ENCODE results near the gene SNX21. TPM values are rescaled to one million over a fixed set of nuclear protein-coding genes. Genes with fewer than 3 reads are reported as not detected.
A peak's percentile ranks its signal among the peaks of the same experiment; 100 is the strongest.

SNX21 gene
- total RNA-seq, 2 experiments from 2014 or later = 0.49 to 0.79 TPM

- Histone ChIP-seq H4K20me1 (ENCODE audit: insufficient read depth, low read length) (no peaks in the 10 kb centered on the region), H3K79me2 (ENCODE audit: insufficient read depth, low read depth, low read length) (no peaks in the 10 kb centered on the region), H3K4me2 (ENCODE audit: low read length) (peak within 1 kb of the TSS; percentile 98), H3K27ac (ENCODE audit: low read depth, low read length, poor library complexity, severe bottlenecking) (peak within 1 kb of the TSS; percentile 21), H3K4me3 (ENCODE audit: low read depth, low read length, poor library complexity, severe bottlenecking) (peak within 1 kb of the TSS; percentile 85), H3K36me3 (ENCODE audit: insufficient read depth, low read length) (no peaks in the 10 kb centered on the region; the same call in 1 of the 2 replicates), H3K9me2 (ENCODE audit: insufficient read depth, low read length) (no peaks in the 10 kb centered on the region), H3K9me3 (ENCODE audit: low read length) (no peaks in the 10 kb centered on the region), H2AFZ (ENCODE audit: low read length) (peak within 1 kb of the TSS; percentile 88), H3K4me1 (ENCODE audit: insufficient read depth, low read length, poor library complexity, severe bottlenecking) (peaks cover 15% of the 10 kb centered on the region)
- POLR2A ChIA-PET = interaction anchor here (1.1 to 1.7 kb wide), 4 partner anchors 9 to 79 kb away, joined by 3 to 5 read pairs (median 4); partner anchors contain the start of gene PCIF1
- CTCF ChIA-PET (ENCODE audit: unreplicated experiment) = no interaction called here
- TF ChIP-seq EZH2phosphoT487 (IDR thresholded peaks at IDR 0.05; ENCODE audit: borderline replicate concordance, low read depth, low read length) (no peak), CTCF (conservative IDR thresholded peaks at IDR 0.05; ENCODE audit: low read length) (no peak)
- no TSS peak for BruUV-seq (replicated peaks)
- DNase-seq (ENCODE audit: low spot score) = peak; percentile 91
- intact Hi-C loops (cut with micrococcal nuclease; ENCODE audit: unreplicated experiment) = no loop called here
Observed at GRCh38 chr20:45890985-45891983, 57.7 kb downstream of the SNX21 start, which contains the start of the genes CTSA and NEURL2. CTSA (plus strand) TSS chr20:45891335; CDS start chr20:45891569, 234 bp downstream. NEURL2 (minus strand) TSS chr20:45891208; CDS start chr20:45890991, 217 bp downstream.

GRCh38 chr20:45892049-45892825, 58.6 kb downstream of the SNX21 start:
- no peaks in the 10 kb centered on the region for H3K79me2 ChIP-seq (ENCODE audit: insufficient read depth, low read depth, low read length)
- TF ChIP-seq EZH2phosphoT487 (IDR thresholded peaks at IDR 0.05; ENCODE audit: borderline replicate concordance, low read depth, low read length) (no peak), CTCF (conservative IDR thresholded peaks at IDR 0.05; ENCODE audit: low read length) (no peak)
- no peaks in the 10 kb centered on the region for H3K9me3 ChIP-seq (ENCODE audit: low read length)
- peaks cover 4% of the 10 kb centered on the region for H3K36me3 ChIP-seq (ENCODE audit: insufficient read depth, low read length)
- H3K4me2 ChIP-seq (ENCODE audit: low read length) = peak overlapping the region; percentile 98
- H3K4me1 ChIP-seq (ENCODE audit: insufficient read depth, low read length, poor library complexity, severe bottlenecking) = peaks cover 15% of the 10 kb centered on the region
- no peak overlapping the region for H2AFZ ChIP-seq (ENCODE audit: low read length)
- TSS peak; percentile 48 for BruUV-seq (replicated peaks)
- ChIA-PET CTCF (ENCODE audit: unreplicated experiment) (no interaction called here), POLR2A (interaction anchor here (1.0 to 1.4 kb wide), 3 partner anchors 10 to 92 kb away, joined by 3 to 4 read pairs (median 4); no protein-coding TSS in a partner anchor)
- H4K20me1 ChIP-seq (ENCODE audit: insufficient read depth, low read length) = no peaks in the 10 kb centered on the region
- H3K4me3 ChIP-seq (ENCODE audit: low read depth, low read length, poor library complexity, severe bottlenecking) = peak overlapping the region; percentile 85
- intact Hi-C loops (cut with micrococcal nuclease; ENCODE audit: unreplicated experiment) = no loop called here
- no peak for DNase-seq (ENCODE audit: low spot score)
- no peaks in the 10 kb centered on the region for H3K9me2 ChIP-seq (ENCODE audit: insufficient read depth, low read length)
- H3K27ac ChIP-seq (ENCODE audit: low read depth, low read length, poor library complexity, severe bottlenecking) = no peak overlapping the region

Other genes with a start within 250 kb of the SNX21 start
- not detected in 2 replicates for gene WFDC10A, start 204.1 kb upstream of the SNX21 start, total RNA-seq (2014; rRNA removed; shearing (Covaris generic))
- gene WFDC10A, start 204.1 kb upstream of the SNX21 start, total RNA-seq (2022) = not detected in 2 replicates
- not detected in 2 replicates for gene WFDC9, start 202.5 kb upstream of the SNX21 start, total RNA-seq (2014; rRNA removed; shearing (Covaris generic))
- not detected in 2 replicates for gene WFDC9, start 202.5 kb upstream of the SNX21 start, total RNA-seq (2022)
- not detected in 2 replicates for gene WFDC11, start 163.6 kb upstream of the SNX21 start, total RNA-seq (2014; rRNA removed; shearing (Covaris generic))
- not detected in 2 replicates for gene WFDC11, start 163.6 kb upstream of the SNX21 start, total RNA-seq (2022)
- gene WFDC13, start 131.8 kb upstream of the SNX21 start, total RNA-seq (2014; rRNA removed; shearing (Covaris generic)) = not detected in 2 replicates
- gene WFDC13, start 131.8 kb upstream of the SNX21 start, total RNA-seq (2022) = not detected in 2 replicates
- gene WFDC10B, start 128.8 kb upstream of the SNX21 start, total RNA-seq (2014; rRNA removed; shearing (Covaris generic)) = not detected in 2 replicates
- gene WFDC10B, start 128.8 kb upstream of the SNX21 start, total RNA-seq (2022) = not detected in 2 replicates
- gene SPINT4, start 111.5 kb upstream of the SNX21 start, total RNA-seq (2014; rRNA removed; shearing (Covaris generic)) = not detected in 2 replicates
- not detected in 2 replicates for gene SPINT4, start 111.5 kb upstream of the SNX21 start, total RNA-seq (2022)
- not detected in 2 replicates for gene WFDC3, start 41.9 kb upstream of the SNX21 start, total RNA-seq (2014; rRNA removed; shearing (Covaris generic))
- not detected in 2 replicates for gene WFDC3, start 41.9 kb upstream of the SNX21 start, total RNA-seq (2022)
- 25.8 and 30.5 TPM in 2 replicates for gene DNTTIP1, start 41.8 kb upstream of the SNX21 start, total RNA-seq (2014; rRNA removed; shearing (Covaris generic))
- 38.7 and 38.8 TPM in 2 replicates for gene DNTTIP1, start 41.8 kb upstream of the SNX21 start, total RNA-seq (2022)
- 225 and 269 TPM in 2 replicates for gene UBE2C, start 21.2 kb upstream of the SNX21 start, total RNA-seq (2014; rRNA removed; shearing (Covaris generic))
- 222 and 255 TPM in 2 replicates for gene UBE2C, start 21.2 kb upstream of the SNX21 start, total RNA-seq (2022)
- not detected in 2 replicates for gene TNNC2, start 6.5 kb upstream of the SNX21 start, total RNA-seq (2014; rRNA removed; shearing (Covaris generic))
- not detected in 2 replicates for gene TNNC2, start 6.5 kb upstream of the SNX21 start, total RNA-seq (2022)
- 37.1 and 44.6 TPM in 2 replicates for gene ACOT8, start 23.6 kb downstream of the SNX21 start, total RNA-seq (2014; rRNA removed; shearing (Covaris generic))
- 28.0 and 28.2 TPM in 2 replicates for gene ACOT8, start 23.6 kb downstream of the SNX21 start, total RNA-seq (2022)
- 5.7 and 12.0 TPM in 2 replicates for gene ZSWIM3, start 23.8 kb downstream of the SNX21 start, total RNA-seq (2014; rRNA removed; shearing (Covaris generic))
- gene ZSWIM3, start 23.8 kb downstream of the SNX21 start, total RNA-seq (2022) = 6.0 and 6.8 TPM in 2 replicates
- 10.9 and 19.2 TPM in 2 replicates for gene ZSWIM1, start 47.4 kb downstream of the SNX21 start, total RNA-seq (2014; rRNA removed; shearing (Covaris generic))
- gene ZSWIM1, start 47.4 kb downstream of the SNX21 start, total RNA-seq (2022) = 12.7 and 13.9 TPM in 2 replicates
- 5.8 and 6.1 TPM in 2 replicates for gene SPATA25, start 53.8 kb downstream of the SNX21 start, total RNA-seq (2014; rRNA removed; shearing (Covaris generic))
- gene SPATA25, start 53.8 kb downstream of the SNX21 start, total RNA-seq (2022) = 5.8 and 5.9 TPM in 2 replicates
- gene NEURL2, start 57.4 kb downstream of the SNX21 start, total RNA-seq (2014; rRNA removed; shearing (Covaris generic)) = 6.0 and 10.7 TPM in 2 replicates
- gene NEURL2, start 57.4 kb downstream of the SNX21 start, total RNA-seq (2022) = 6.2 and 9.9 TPM in 2 replicates
- 27.1 and 33.1 TPM in 2 replicates for gene CTSA, start 57.5 kb downstream of the SNX21 start, total RNA-seq (2014; rRNA removed; shearing (Covaris generic))
- gene CTSA, start 57.5 kb downstream of the SNX21 start, total RNA-seq (2022) = 36.4 and 36.7 TPM in 2 replicates
- 14.3 and 17.1 TPM in 2 replicates for gene PLTP, start 78.4 kb downstream of the SNX21 start, total RNA-seq (2014; rRNA removed; shearing (Covaris generic))
- gene PLTP, start 78.4 kb downstream of the SNX21 start, total RNA-seq (2022) = 12.7 and 15.8 TPM in 2 replicates
- gene PCIF1, start 100.9 kb downstream of the SNX21 start, total RNA-seq (2014; rRNA removed; shearing (Covaris generic)) = 16.7 and 21.2 TPM in 2 replicates
- 40.6 and 50.3 TPM in 2 replicates for gene PCIF1, start 100.9 kb downstream of the SNX21 start, total RNA-seq (2022)
- 15.0 and 21.0 TPM in 2 replicates for gene ZNF335, start 138.4 kb downstream of the SNX21 start, total RNA-seq (2014; rRNA removed; shearing (Covaris generic))
- 28.4 and 30.5 TPM in 2 replicates for gene ZNF335, start 138.4 kb downstream of the SNX21 start, total RNA-seq (2022)
- not detected in 2 replicates for gene MMP9, start 175.1 kb downstream of the SNX21 start, total RNA-seq (2014; rRNA removed; shearing (Covaris generic))
- not detected in 2 replicates for gene MMP9, start 175.1 kb downstream of the SNX21 start, total RNA-seq (2022)
- gene SLC12A5, start 195.4 kb downstream of the SNX21 start, total RNA-seq (2014; rRNA removed; shearing (Covaris generic)) = 0.18 and 3.8 TPM in 2 replicates
- 10.3 and 11.0 TPM in 2 replicates for gene SLC12A5, start 195.4 kb downstream of the SNX21 start, total RNA-seq (2022)

Data from OCI-LY7 (cell line).